Vagina (tissue), 2 donors: ENCODE data around the gene WEE1. TPM values are rescaled to one million over a fixed set of nuclear protein-coding genes. Genes with fewer than 3 reads are reported as not detected.

ENCODE experiments used
- DNase-seq, 2 donors: peaks; one replicate each; pipeline ENCODE4 v3.0.0-alpha.2; 2017; ENCODE audit errors: extremely low spot score in 2 of 2
- H3K27ac ChIP-seq: fragments of 200-600 bp; sonication (generic); one replicate; pipeline ENCODE4 v1.5.1; 2019
- H3K27me3 ChIP-seq: fragments of 200-600 bp; sonication (generic); one replicate; pipeline ENCODE4 v1.5.1; 2019
- H3K36me3 ChIP-seq, 2 donors: fragments of 200-600 bp; sonication (generic); one replicate each; pipeline ENCODE4 v1.5.1; 2017 to 2019
- H3K4me1 ChIP-seq: fragments of 200-600 bp; sonication (generic); one replicate; pipeline ENCODE4 v1.5.1; 2019
- H3K4me3 ChIP-seq, 2 donors: fragments of 200-600 bp; sonication (generic); 1 replicate in 1 of 2; 2 replicates in 1 of 2; pipeline ENCODE4 v1.5.1; 2016 to 2019
- H3K9me3 ChIP-seq: fragments of 200-600 bp; sonication (generic); one replicate; pipeline ENCODE4 v1.5.1; 2019
- POLR2A ChIP-seq, 2 donors: fragments of 450-650 bp; IDR thresholded peaks; one replicate each; pipeline ENCODE4 v1.6.1; 2017; ENCODE audit warnings: antibody characterized with exemption in 2 of 2, mild to moderate bottlenecking in 2 of 2, moderate library complexity in 2 of 2
- POLR2AphosphoS5 ChIP-seq, 2 donors: sonication (generic); formaldehyde crosslinking; IDR thresholded peaks; one replicate each; pipeline ENCODE4 v1.9.0; 2017; ENCODE audit warnings: antibody characterized with exemption in 2 of 2, mild to moderate bottlenecking in 2 of 2, low read depth in 1 of 2; ENCODE audit not compliant: insufficient read depth in 1 of 2
- intact Hi-C: fragments of 100-400 bp; cut with DNase I; formaldehyde crosslinking; loops from one replicate; pipeline ENCODE4 v1.15.1; 2023
- total RNA-seq: library from RNA; depleted of rRNA; stranded (reverse); fragments of >200 nt; gene quantifications from one replicate; pipeline ENCODE4 v1.2.3, GENCODE V29; 2016
- TF ChIP-seq, protein P1 (sequence below), 3 experiments: fragments of 450-650 bp in 2 of 3; fragments of 200-600 bp in 1 of 3; sonication (generic) in 1 of 3; IDR thresholded peaks; one replicate each; pipeline ENCODE4 v1.5.1; 2017 to 2019; ENCODE audit warnings: antibody characterized with exemption in 3 of 3, mild to moderate bottlenecking in 2 of 3, moderate library complexity in 2 of 3

WEE1 gene
- total RNA-seq, 1 donor from 2014 or later: 22.1 TPM

GRCh38 chr11:9607511-9607899, 34.0 kb downstream of the WEE1 start:
- TF ChIP-seq, protein P1, sequence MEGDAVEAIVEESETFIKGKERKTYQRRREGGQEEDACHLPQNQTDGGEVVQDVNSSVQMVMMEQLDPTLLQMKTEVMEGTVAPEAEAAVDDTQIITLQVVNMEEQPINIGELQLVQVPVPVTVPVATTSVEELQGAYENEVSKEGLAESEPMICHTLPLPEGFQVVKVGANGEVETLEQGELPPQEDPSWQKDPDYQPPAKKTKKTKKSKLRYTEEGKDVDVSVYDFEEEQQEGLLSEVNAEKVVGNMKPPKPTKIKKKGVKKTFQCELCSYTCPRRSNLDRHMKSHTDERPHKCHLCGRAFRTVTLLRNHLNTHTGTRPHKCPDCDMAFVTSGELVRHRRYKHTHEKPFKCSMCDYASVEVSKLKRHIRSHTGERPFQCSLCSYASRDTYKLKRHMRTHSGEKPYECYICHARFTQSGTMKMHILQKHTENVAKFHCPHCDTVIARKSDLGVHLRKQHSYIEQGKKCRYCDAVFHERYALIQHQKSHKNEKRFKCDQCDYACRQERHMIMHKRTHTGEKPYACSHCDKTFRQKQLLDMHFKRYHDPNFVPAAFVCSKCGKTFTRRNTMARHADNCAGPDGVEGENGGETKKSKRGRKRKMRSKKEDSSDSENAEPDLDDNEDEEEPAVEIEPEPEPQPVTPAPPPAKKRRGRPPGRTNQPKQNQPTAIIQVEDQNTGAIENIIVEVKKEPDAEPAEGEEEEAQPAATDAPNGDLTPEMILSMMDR (IDR thresholded peaks at IDR 0.05): no peak
- Histone ChIP-seq H3K36me3 (no peaks in the 10 kb centered on the region), H3K9me3 (no peaks in the 10 kb centered on the region), H3K4me3 (no peak overlapping the region), H3K27me3 (no peaks in the 10 kb centered on the region), H3K27ac (no peak overlapping the region), H3K4me1 (peaks cover under 1% of the 10 kb centered on the region)
- intact Hi-C loops: loop anchor here (10.0 kb wide), 1 partner anchor 73 kb away; no protein-coding TSS in a partner anchor
- no peak for DNase-seq

DNA sequence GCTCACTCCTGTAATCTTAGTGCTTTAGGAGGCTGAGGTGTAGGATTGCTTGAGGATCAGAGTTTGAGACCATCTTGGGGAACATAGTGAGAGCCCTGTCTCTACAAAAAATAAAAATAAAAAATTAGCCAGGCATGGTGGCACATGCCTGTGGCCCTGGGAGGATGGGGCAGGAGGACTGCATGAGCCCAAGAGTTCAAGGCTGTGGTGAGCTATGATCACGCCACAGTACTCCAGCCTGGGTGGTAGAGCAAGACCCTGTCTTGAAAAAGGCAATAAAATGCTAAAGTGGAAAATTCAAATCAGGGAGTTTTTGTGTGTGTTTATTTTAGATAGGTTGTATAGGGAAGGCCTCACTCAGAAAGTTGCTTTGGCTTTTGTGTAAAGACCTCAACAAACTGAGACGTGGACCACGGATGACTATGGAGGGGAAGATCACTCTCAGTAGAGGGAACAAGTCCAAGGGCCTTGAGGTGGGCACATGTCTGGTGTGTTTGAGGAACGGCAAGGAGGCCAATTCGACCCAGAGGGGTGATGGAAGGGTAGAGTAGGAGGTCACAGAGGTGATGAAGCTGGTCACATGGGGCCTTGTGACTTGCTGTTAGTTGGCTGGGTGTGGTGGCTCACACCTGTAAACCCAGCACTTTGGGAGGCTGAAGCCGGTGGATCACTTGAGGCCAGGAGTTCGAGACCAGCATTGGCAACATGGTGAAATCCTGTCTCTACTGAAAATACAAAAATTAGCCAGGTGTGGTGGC, 35.7 kb downstream of the WEE1 start:
- Histone ChIP-seq H3K27ac (no peak overlapping the region), H3K4me3 (no peak overlapping the region), H3K27me3 (no peaks in the 10 kb centered on the region), H3K36me3 (no peaks in the 10 kb centered on the region), H3K4me1 (peaks cover 6% of the 10 kb centered on the region), H3K9me3 (no peaks in the 10 kb centered on the region)
- peak in 1 of 2 donors; percentile 58 for DNase-seq
- intact Hi-C loops: loop anchor here (10.0 kb wide), 1 partner anchor 74 kb away; no protein-coding TSS in a partner anchor
- no peak for TF ChIP-seq POLR2AphosphoS5 (IDR thresholded peaks at IDR 0.05; ENCODE audit: insufficient read depth in 1 of 2, low read depth in 1 of 2)
- no peak for TF ChIP-seq POLR2A (IDR thresholded peaks at IDR 0.05)
- TF ChIP-seq, protein P1 (IDR thresholded peaks at IDR 0.05): no peak

DNA sequence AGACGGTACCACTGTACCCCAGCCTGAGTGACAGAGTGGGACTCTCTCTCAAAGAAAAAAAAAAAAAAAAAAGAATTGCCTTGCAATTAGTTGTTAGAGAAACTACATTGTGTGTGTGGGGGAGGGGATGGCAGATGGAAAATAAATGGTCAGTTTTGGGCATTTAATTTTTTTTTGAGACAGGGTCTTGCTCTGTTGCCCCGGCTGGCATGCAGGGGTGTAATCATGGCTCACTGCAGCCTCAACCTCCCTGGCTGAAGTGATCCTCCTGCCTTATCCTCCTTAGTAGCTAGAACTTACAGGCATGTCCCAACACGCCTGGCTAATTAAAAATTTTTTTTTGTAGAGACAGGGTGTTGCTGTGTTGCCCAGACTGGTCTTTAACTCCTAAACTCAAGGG, 36.4 kb downstream of the WEE1 start:
- Histone ChIP-seq H3K27me3 (no peaks in the 10 kb centered on the region), H3K36me3 (no peaks in the 10 kb centered on the region), H3K27ac (no peak overlapping the region), H3K9me3 (no peaks in the 10 kb centered on the region), H3K4me1 (peaks cover 13% of the 10 kb centered on the region), H3K4me3 (no peak overlapping the region)
- intact Hi-C loops: loop anchor here (5.0 to 10.0 kb wide), 4 partner anchors 38 to 695 kb away; partner anchors contain the start of genes ADM and WEE1
- TF ChIP-seq POLR2AphosphoS5 (IDR thresholded peaks at IDR 0.05; ENCODE audit: insufficient read depth in 1 of 2, low read depth in 1 of 2) (no peak), POLR2A (IDR thresholded peaks at IDR 0.05) (no peak)
- TF ChIP-seq, protein P1 (IDR thresholded peaks at IDR 0.05): no peak
- peak in 1 of 2 donors; percentile 49 for DNase-seq

- intact Hi-C loops: loop anchor here (5.0 to 10.0 kb wide), 3 partner anchors 41 to 692 kb away; partner anchors contain the start of genes ADM and WEE1
- TF ChIP-seq POLR2AphosphoS5 (IDR thresholded peaks at IDR 0.05; ENCODE audit: insufficient read depth in 1 of 2, low read depth in 1 of 2) (peak; percentile 93 to 96), POLR2A (IDR thresholded peaks at IDR 0.05) (peak in 1 of 2 donors; percentile 43)
- TF ChIP-seq, protein P1 (IDR thresholded peaks at IDR 0.05): peak; percentile 87 to 92 (median 88)
- Histone ChIP-seq H3K4me3 (peak overlapping the region; percentile 47 to 50), H3K27ac (peak overlapping the region; percentile 99), H3K27me3 (no peaks in the 10 kb centered on the region), H3K9me3 (no peaks in the 10 kb centered on the region), H3K4me1 (peaks cover 15% of the 10 kb centered on the region), H3K36me3 (no peaks in the 10 kb centered on the region)
- DNase-seq: peak in 1 of 2 donors; percentile 97
Observed at GRCh38 chr11:9613118-9613829, 39.8 kb downstream of the WEE1 start.
